C4-2B (cell line): Measurements from ENCODE around the gene CTIF.

Source experiments
- H3K27ac ChIP-seq: fragments of 450-650 bp; 2 replicates; pipeline ENCODE4 v1.5.1; 2017
- ZFX ChIP-seq: fragments of 450-650 bp; IDR thresholded peaks from 2 replicates; pipeline ENCODE4 v1.6.1; 2017
- TF ChIP-seq, protein P1 (sequence below): fragments of 450-650 bp; conservative IDR thresholded peaks from 2 replicates; pipeline ENCODE4 v1.5.1; 2017; ENCODE audit warnings: mild to moderate bottlenecking

CTIF gene

GRCh38 chr18:48666613-48667012, 127.8 kb downstream of the CTIF start:
- no peak for TF ChIP-seq ZFX
- TF ChIP-seq, protein P1, sequence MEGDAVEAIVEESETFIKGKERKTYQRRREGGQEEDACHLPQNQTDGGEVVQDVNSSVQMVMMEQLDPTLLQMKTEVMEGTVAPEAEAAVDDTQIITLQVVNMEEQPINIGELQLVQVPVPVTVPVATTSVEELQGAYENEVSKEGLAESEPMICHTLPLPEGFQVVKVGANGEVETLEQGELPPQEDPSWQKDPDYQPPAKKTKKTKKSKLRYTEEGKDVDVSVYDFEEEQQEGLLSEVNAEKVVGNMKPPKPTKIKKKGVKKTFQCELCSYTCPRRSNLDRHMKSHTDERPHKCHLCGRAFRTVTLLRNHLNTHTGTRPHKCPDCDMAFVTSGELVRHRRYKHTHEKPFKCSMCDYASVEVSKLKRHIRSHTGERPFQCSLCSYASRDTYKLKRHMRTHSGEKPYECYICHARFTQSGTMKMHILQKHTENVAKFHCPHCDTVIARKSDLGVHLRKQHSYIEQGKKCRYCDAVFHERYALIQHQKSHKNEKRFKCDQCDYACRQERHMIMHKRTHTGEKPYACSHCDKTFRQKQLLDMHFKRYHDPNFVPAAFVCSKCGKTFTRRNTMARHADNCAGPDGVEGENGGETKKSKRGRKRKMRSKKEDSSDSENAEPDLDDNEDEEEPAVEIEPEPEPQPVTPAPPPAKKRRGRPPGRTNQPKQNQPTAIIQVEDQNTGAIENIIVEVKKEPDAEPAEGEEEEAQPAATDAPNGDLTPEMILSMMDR, result no peak
- H3K27ac ChIP-seq, result no peak overlapping the region

DNA sequence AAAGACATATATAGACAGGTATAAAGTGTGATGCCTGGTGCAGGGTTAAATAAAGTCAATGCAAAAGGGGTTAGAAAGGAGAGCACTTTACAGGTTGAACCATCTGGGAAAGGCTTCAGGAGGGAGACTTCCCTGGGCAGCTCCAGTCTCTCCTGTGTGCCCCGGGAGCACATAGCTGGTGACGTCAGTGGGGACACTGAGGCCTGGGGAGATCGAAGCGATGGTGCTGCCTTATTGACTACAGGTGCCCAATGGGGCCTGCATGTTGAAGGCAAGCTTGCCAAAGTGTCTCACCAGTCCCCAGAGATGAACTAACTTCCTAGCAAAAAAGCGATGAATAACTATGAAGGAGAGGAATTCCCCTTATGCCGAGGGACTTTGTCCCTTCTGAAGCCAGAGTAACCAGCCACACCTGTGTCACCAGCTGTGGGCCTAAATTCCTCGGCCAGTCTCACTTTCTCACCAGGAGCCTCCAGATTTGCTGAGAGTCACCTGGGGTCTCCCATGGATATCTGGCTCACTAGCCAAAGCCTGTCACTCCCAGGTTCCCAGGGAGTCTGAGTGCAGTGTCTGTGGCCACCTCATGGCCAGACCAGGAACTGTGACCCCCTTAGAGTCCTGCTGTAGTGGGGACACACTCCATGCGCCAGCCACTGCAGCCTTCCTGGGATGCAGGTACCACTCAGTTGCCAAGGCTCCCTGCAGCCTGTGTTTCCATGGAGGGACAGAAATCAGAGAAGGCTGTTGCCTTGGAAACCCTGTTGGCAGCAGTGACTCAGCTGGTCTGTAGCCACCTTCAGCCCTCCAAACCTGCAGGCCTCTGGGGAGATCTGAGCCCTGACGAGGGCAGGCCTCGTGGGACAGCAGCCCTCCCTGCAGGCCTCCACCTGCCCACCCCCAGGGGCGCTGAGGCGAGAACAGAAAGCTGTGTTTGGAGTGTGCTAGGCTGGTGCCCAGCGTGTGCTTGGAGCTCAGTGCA, 128.7 kb downstream of the CTIF start:
- H3K27ac ChIP-seq, result no peak overlapping the region

GRCh38 chr18:48668466-48669179, 129.8 kb downstream of the CTIF start:
- H3K27ac ChIP-seq, result no peak overlapping the region
- TF ChIP-seq, protein P1, result no peak; the same call in 1 of the 2 replicates
- TF ChIP-seq ZFX, result no peak

More for the DNA sequence above, 128.7 kb downstream of the CTIF start:
- TF ChIP-seq, protein P1, result no peak; the same call in 1 of the 2 replicates
- TF ChIP-seq ZFX, result no peak

DNA sequence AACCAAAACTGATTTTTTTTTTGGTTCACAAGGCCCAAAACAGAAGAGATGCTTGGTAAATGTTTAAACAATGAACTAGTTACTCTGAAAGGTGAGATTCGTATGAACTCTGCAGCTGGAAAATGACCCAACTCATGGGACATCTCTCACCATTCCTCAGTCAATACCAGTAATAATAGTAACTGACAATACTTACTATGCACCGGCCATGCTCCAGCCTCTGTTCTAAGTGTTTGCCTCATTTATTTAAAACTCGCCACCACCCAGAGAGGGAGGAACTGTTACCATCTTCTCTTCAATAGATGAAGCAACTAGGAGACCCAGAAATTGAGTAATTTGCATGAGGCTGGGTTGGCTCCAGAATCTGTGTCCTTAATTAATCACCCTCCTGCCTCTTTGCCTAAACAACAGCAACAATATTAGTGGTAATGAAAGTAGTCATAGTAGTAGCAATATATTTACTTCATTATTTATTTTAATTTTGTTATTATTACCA, 130.4 kb downstream of the CTIF start:
- H3K27ac ChIP-seq, result no peak overlapping the region
- no peak for TF ChIP-seq ZFX
- TF ChIP-seq, protein P1, result no peak

DNA sequence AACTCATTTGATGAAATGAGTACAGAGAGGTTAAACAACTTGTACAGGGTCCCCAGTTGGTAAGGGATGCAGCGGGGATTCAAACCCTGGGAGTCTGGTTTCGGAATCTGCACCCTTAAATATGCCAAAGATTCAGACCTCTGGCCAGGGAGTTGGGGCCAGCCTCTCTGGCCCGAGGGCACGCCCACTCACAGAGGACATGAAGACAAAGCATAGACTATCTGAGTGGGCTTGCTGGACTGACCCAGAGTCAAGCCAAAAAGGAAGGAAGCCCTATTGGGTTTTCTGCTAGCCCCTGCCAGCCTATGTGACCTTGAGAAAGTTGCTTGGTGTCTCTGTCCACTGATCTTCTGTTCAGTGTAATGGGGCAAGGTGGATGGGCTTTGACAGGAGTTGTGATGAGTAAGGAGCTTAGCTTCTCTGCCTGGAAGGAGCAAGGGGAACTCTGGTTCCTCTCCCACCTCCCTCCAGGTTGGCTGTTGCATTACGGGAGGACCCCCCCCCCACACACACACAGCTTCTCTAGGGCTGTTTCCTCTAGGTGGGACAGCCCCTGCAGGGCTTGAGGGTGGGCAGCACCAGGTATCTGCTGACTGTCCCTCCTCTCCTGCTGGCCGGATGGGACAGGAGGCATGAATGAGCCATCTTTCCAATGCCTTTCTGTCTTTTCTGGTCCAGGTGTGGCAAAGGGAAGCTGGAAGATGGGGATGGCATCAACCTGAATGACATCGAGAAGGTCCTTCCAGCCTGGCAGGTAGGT, 131.3 kb downstream of the CTIF start:
- no peak for TF ChIP-seq ZFX
- TF ChIP-seq, protein P1, result no peak
- no peak overlapping the region for H3K27ac ChIP-seq

DNA sequence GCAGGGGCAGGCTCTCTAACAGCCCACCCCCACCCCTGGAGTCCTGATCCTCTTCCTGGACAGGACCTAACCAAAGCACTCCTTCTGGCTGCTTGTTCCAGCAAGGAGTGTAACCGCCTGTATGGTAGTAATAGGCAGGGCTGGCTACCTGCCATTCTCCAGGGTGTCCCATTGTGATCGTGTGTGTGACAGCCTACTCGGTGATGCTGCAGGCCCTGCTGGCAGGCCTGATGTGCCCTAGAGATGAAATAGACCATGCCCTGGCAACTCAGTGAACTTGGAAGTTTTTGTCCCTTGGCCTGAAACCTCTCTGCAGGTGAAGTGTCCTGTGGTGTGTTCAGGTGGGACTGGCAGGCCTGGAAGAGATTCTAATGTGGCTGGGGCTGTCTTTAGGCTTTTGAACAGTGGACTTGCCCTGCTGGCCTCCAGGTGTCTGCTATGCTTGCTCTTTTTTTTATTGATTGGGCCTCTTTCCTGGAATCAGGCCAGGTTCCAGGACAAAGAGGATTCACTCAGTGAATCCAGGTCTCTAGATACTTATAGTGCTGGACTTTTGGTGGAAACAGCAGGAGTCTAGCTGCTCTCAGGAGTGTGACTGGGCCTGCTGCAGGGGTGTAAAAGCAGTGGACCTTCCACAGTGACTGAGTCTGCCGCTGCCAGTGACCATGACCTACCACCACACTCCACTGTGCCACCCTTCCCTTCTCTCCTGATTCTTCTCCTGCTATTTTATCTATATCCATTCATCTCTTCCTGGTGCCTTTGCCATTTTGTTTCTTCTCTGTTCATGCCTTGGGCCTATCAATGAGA, 132.1 kb downstream of the CTIF start:
- H3K27ac ChIP-seq, result no peak overlapping the region

More for the DNA sequence above, 132.1 kb downstream of the CTIF start:
- TF ChIP-seq, protein P1, result no peak
- TF ChIP-seq ZFX, result no peak
